B cell (primary cell): Measurements from ENCODE around the gene LMX1B. TPM values are rescaled to one million over a fixed set of nuclear protein-coding genes. Genes with fewer than 3 reads are reported as not detected.
"Not testable (repeated sequence)": the region's sequence is repeated elsewhere in the genome, so short reads cannot be mapped to it uniquely, and the experiment has no call there.

Experiments
- ATAC-seq: fragments of 200-7000 bp; cut with Tn5 transposase; one replicate; pipeline ENCODE4 v1.10.0; 2021; ENCODE audit warnings: low read depth, mild to moderate bottlenecking, moderate number of reproducible peaks, moderate library complexity
- CTCF ChIA-PET: fragments of 350-600 bp; sonication (Branson Sonifier 250); formaldehyde crosslinking; loops from one replicate; lab custom pipeline; 2021; ENCODE audit warnings: antibody characterized with exemption, inconsistent platforms; lab: Charles Lee
- POLR2A ChIA-PET: fragments of 350-600 bp; sonication (Branson Sonifier 250); formaldehyde crosslinking; loops from one replicate; lab custom pipeline; 2021; ENCODE audit warnings: antibody characterized with exemption; lab: Charles Lee
- DNase-seq: peaks from one replicate; pipeline ENCODE4 v3.0.0; 2013
- H2AFZ ChIP-seq: 2 replicates; pipeline ENCODE4 v1.6.1; 2012; ENCODE audit warnings: mild to moderate bottlenecking, low read depth, low read length; ENCODE audit not compliant: insufficient read depth, poor library complexity, severe bottlenecking
- H3K27ac ChIP-seq, 2 donors: 1 replicate in 1 of 2; 2 replicates in 1 of 2; pipeline ENCODE4 v1.5.1; 2012 to 2013; ENCODE audit warnings: low read length in 2 of 2, mild to moderate bottlenecking in 2 of 2, moderate library complexity in 1 of 2
- H3K27me3 ChIP-seq, 4 experiments: fragments of 200-600 bp in 1 of 4; sonication (generic) in 1 of 4; replicated peaks in 1 of 4; 1 replicate in 2 of 4; 2 replicates in 2 of 4; pipeline versions ENCODE4 v1.6.1 to v1.7.0; 2013 to 2016; ENCODE audit warnings: low read length in 3 of 4, mild to moderate bottlenecking in 2 of 4, mixed read lengths in 1 of 4, moderate library complexity in 1 of 4; ENCODE audit not compliant: insufficient read depth in 4 of 4, control insufficient read depth in 3 of 4; ENCODE audit errors: control extremely low read depth in 1 of 4
- H3K36me3 ChIP-seq, 2 experiments: replicated peaks in 1 of 2; 1 replicate in 1 of 2; 2 replicates in 1 of 2; pipeline versions ENCODE4 v1.6.1 to v1.7.1; 2013; ENCODE audit warnings: low read length in 1 of 2; ENCODE audit not compliant: insufficient read depth in 2 of 2, control insufficient read depth in 1 of 2; ENCODE audit errors: control extremely low read depth in 1 of 2, extremely low read depth in 1 of 2
- H3K4me1 ChIP-seq, 2 donors: fragments of 200-600 bp in 1 of 2; sonication (generic) in 1 of 2; 1 replicate in 1 of 2; 2 replicates in 1 of 2; pipeline versions ENCODE4 v1.5.1 to v1.6.1; 2013 to 2017; ENCODE audit warnings: low read length in 2 of 2; ENCODE audit not compliant: control insufficient read depth in 2 of 2, insufficient read depth in 2 of 2
- H3K4me2 ChIP-seq: replicated peaks from 2 replicates; pipeline ENCODE3; 2012; ENCODE audit warnings: mild to moderate bottlenecking, low read depth, low read length; ENCODE audit not compliant: poor library complexity, severe bottlenecking
- H3K4me3 ChIP-seq, 5 experiments: fragments of 200-600 bp in 1 of 5; sonication (generic) in 1 of 5; 1 replicate in 3 of 5; 2 replicates in 2 of 5; pipeline versions ENCODE4 v1.5.1 to v1.7.0; 2011 to 2016; ENCODE audit warnings: low read length in 4 of 5, mild to moderate bottlenecking in 4 of 5, low read depth in 2 of 5, control low read depth in 1 of 5, moderate library complexity in 1 of 5; ENCODE audit not compliant: insufficient read depth in 1 of 5; ENCODE audit errors: control extremely low read depth in 1 of 5, extremely low read depth in 1 of 5
- H3K79me2 ChIP-seq: fragments of 200-600 bp; sonication (generic); one replicate; pipeline ENCODE4 v1.6.0; 2016; ENCODE audit warnings: low read length; ENCODE audit not compliant: control insufficient read depth, insufficient read depth
- H3K9ac ChIP-seq: fragments of 200-600 bp; sonication (generic); 2 replicates; pipeline ENCODE4 v1.6.1; 2017; ENCODE audit warnings: mild to moderate bottlenecking, low read length, moderate library complexity
- H3K9me3 ChIP-seq, 3 donors: one replicate each; pipeline versions ENCODE4 v1.6.1 to v1.7.1; 2013; ENCODE audit warnings: low read length in 2 of 3; ENCODE audit not compliant: control insufficient read depth in 2 of 3, insufficient read depth in 1 of 3; ENCODE audit errors: control extremely low read depth in 1 of 3
- H4K20me1 ChIP-seq: 2 replicates; pipeline ENCODE4 v1.6.0; 2012; ENCODE audit warnings: mild to moderate bottlenecking, low read length; ENCODE audit not compliant: insufficient read depth, control insufficient read depth, poor library complexity, severe bottlenecking
- H3K27ac Mint-ChIP-seq: one replicate; pipeline ENCODE4 v1.8.0; 2021; ENCODE audit warnings: mixed read lengths
- H3K27me3 Mint-ChIP-seq: one replicate; pipeline ENCODE4 v1.8.0; 2021; ENCODE audit warnings: mixed read lengths
- H3K4me1 Mint-ChIP-seq: one replicate; pipeline ENCODE4 v1.8.0; 2021; ENCODE audit warnings: mixed read lengths
- H3K4me3 Mint-ChIP-seq: one replicate; pipeline ENCODE4 v1.8.0; 2021; ENCODE audit warnings: mixed read lengths
- H3K9me3 Mint-ChIP-seq: one replicate; pipeline ENCODE4 v1.8.0; 2022; ENCODE audit warnings: mixed read lengths; ENCODE audit not compliant: insufficient read depth
- CTCF ChIP-seq: fragments of 200-600 bp; IDR thresholded peaks from one replicate; pipeline ENCODE4 v1.8.0; 2022; ENCODE audit warnings: antibody characterized with exemption, mild to moderate bottlenecking
- EZH2 ChIP-seq: IDR thresholded peaks from 2 replicates; pipeline ENCODE4 v1.6.1; 2012; ENCODE audit warnings: borderline replicate concordance, low read depth, mild to moderate bottlenecking, moderate library complexity, low read length; ENCODE audit not compliant: insufficient read depth, poor library complexity, severe bottlenecking
- WGBS: methylation state at CpG from one replicate; pipeline ENCODE4 v1.1.5; 2013; ENCODE audit warnings: missing lambda C conversion rate; ENCODE audit not compliant: insufficient coverage; 5-methylcytosine and 5-hydroxymethylcytosine counted together
- intact Hi-C: fragments of 100-400 bp; cut with micrococcal nuclease; formaldehyde crosslinking; loops from one replicate; pipeline ENCODE4 v1.10.0; 2022
- polyA plus RNA-seq: library from polyadenylated mRNA; depleted of rRNA; stranded (reverse); fragments of >200 nt; gene quantifications from 2 replicates; pipeline ENCODE4 v1.2.3, GENCODE V29; 2012
- total RNA-seq, 2 donors: library from RNA; stranded (reverse); fragments of 120-200 nt in 1 of 2; gene quantifications; 1 replicate in 1 of 2; 2 replicates in 1 of 2; pipeline versions ENCODE4 v1.2.3 to v1.2.4, GENCODE V29; 2013 to 2022

LMX1B gene
- total and polyA plus RNA-seq, 2 donors (not counting 1 experiment from before 2014, with no cell fraction given), result not detected

- Histone ChIP-seq H3K27me3 (no peaks in the 10 kb centered on the region), H2AFZ (peak overlapping the region; percentile 80), H3K9me3 (no peaks in the 10 kb centered on the region), H3K9ac (peak overlapping the region; percentile 98), H3K79me2 (peaks cover 11% of the 10 kb centered on the region), H3K36me3 (no peaks in the 10 kb centered on the region), H3K4me3 (peak overlapping the region in 4 of 5 experiments; percentile 71 to 95 (median 88)), H3K4me1 (peaks cover 36 to 44% of the 10 kb centered on the region in 2 donors), H3K4me2 (peak overlapping the region; percentile 99), H3K27ac (peak overlapping the region; percentile 97 to 98), H4K20me1 (no peaks in the 10 kb centered on the region)
- intact Hi-C loops, result loop anchor here (2.0 to 5.0 kb wide), 4 partner anchors 81 to 976 kb away; partner anchors contain the start of genes PBX3, RALGPS1, ZBTB34 and ZBTB43
- ChIA-PET POLR2A (interaction anchor here (0.7 to 1.2 kb wide), 6 partner anchors 17 to 727 kb away, joined by 3 to 6 read pairs (median 4); partner anchors contain the start of genes LRSAM1, RPL12 and ZBTB43), CTCF (interaction anchor here (0.7 to 6.3 kb wide), 4 partner anchors 18 to 1532 kb away, joined by 3 to 71 read pairs (median 5); no protein-coding TSS in a partner anchor)
- 70% methylated on average over 13 of the region's 14 CpGs for WGBS
- no peaks in the 10 kb centered on the region for H3K27me3 Mint-ChIP-seq
- DNase-seq (no peak), ATAC-seq (no peak)
- no peak for TF ChIP-seq EZH2
- no peak for TF ChIP-seq CTCF
- peak overlapping the region; percentile 92 for H3K4me3 Mint-ChIP-seq
- H3K9me3 Mint-ChIP-seq, result no peaks in the 10 kb centered on the region
- peak overlapping the region; percentile 98 for H3K27ac Mint-ChIP-seq
- H3K4me1 Mint-ChIP-seq, result peaks cover 43% of the 10 kb centered on the region
Measured at GRCh38 chr9:126723807-126724172, 110.1 kb downstream of the LMX1B start.

DNA sequence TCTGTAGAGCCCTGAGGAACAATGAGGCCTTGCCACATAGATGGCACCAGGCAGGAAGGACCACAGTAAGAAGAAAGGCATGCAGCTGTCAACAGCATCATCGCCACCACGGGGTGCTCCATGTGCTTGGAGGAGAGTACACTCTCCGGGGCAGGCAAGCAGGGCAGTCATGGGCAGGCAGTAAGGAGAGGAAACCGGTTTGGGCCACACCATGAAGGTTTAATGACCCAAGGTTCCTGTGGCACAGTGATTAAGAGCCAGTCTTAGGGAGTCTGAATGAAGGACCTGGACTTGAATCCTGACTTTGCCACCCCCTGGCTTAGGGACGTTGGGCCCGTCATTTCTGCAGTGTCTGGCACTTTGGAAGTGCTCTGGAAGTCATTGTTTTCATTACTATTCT, 110.5 kb downstream of the LMX1B start:
- H3K4me3 ChIP-seq, result no peak overlapping the region
- H4K20me1 ChIP-seq, result no peaks in the 10 kb centered on the region
- TF ChIP-seq EZH2 (no peak), CTCF (no peak)
- Mint-ChIP-seq H3K27me3 (no peaks in the 10 kb centered on the region), H3K4me1 (peaks cover 39% of the 10 kb centered on the region), H3K9me3 (no peaks in the 10 kb centered on the region), H3K27ac (peak overlapping the region; percentile 98), H3K4me3 (peak overlapping the region; percentile 92)
- POLR2A ChIA-PET, result interaction anchor here (1.0 to 1.2 kb wide), 2 partner anchors 500 to 727 kb away, joined by 3 to 4 read pairs; partner anchors contain the start of genes LRSAM1 and RPL12
- ATAC-seq (no peak), DNase-seq (no peak)
- H3K9ac ChIP-seq, result no peak overlapping the region
- no peak overlapping the region for H2AFZ ChIP-seq
- no peak overlapping the region for H3K27ac ChIP-seq
- peaks cover 31 to 40% of the 10 kb centered on the region in 2 donors for H3K4me1 ChIP-seq
- intact Hi-C loops, result loop anchor here (5.0 kb wide), 1 partner anchor 977 kb away; the partner anchor contains the start of gene PBX3
- CTCF ChIA-PET, result interaction anchor here (6.3 kb wide), 1 partner anchor 19 kb away, joined by 71 read pairs; no protein-coding TSS in a partner anchor
- no peak overlapping the region for H3K4me2 ChIP-seq
- H3K36me3 ChIP-seq, result no peaks in the 10 kb centered on the region
- H3K27me3 ChIP-seq, result no peaks in the 10 kb centered on the region
- no peaks in the 10 kb centered on the region for H3K9me3 ChIP-seq
- H3K79me2 ChIP-seq, result peaks cover 9% of the 10 kb centered on the region
- WGBS, result 92% methylated on average over 6 of the region's 6 CpGs

GRCh38 chr9:126725485-126725884, 111.8 kb downstream of the LMX1B start:
- H3K27ac ChIP-seq, H3K27me3 Mint-ChIP-seq, H3K9me3 Mint-ChIP-seq, H3K36me3 ChIP-seq, H2AFZ ChIP-seq, ATAC-seq, H3K4me2 ChIP-seq, H3K4me3 Mint-ChIP-seq, H3K9ac ChIP-seq, H4K20me1 ChIP-seq, intact Hi-C loops, H3K27ac Mint-ChIP-seq, H3K27me3 ChIP-seq, H3K9me3 ChIP-seq, POLR2A ChIA-PET, H3K79me2 ChIP-seq, DNase-seq, H3K4me3 ChIP-seq: not testable (repeated sequence)
- no CpG with 5 or more reads among the region's 4 CpGs for WGBS
- H3K4me1 ChIP-seq, result peaks cover 19 to 27% of the 10 kb centered on the region in 2 donors
- peaks cover 27% of the 10 kb centered on the region for H3K4me1 Mint-ChIP-seq
- CTCF ChIA-PET, result interaction anchor here (0.7 to 6.3 kb wide), 2 partner anchors 20 to 116 kb away, joined by 4 to 71 read pairs; no protein-coding TSS in a partner anchor
